ENCODE data around the gene IQSEC1.
"Not testable (repeated sequence)": the region's sequence is repeated elsewhere in the genome, so short reads cannot be mapped to it uniquely, and the experiment has no call there.

IQSEC1 gene

GRCh38 chr3:12884790-12885582, 188.2 kb downstream of the IQSEC1 start:
- DNase-seq, result no peak

- DNase-seq, result peak; percentile 58
Measured at GRCh38 chr3:12884186-12884680, 189.0 kb downstream of the IQSEC1 start.

- no peak for DNase-seq
Measured at GRCh38 chr3:12882336-12883310, 190.6 kb downstream of the IQSEC1 start.

- not testable (repeated sequence) for DNase-seq
Measured at GRCh38 chr3:12881858-12882257, 191.4 kb downstream of the IQSEC1 start.

GRCh38 chr3:12879191-12879815, 193.9 kb downstream of the IQSEC1 start:
- DNase-seq, result no peak

- not testable (repeated sequence) for DNase-seq
Measured at GRCh38 chr3:12878758-12879157, 194.5 kb downstream of the IQSEC1 start.

GRCh38 chr3:12878141-12878574, 195.1 kb downstream of the IQSEC1 start:
- no peak for DNase-seq

- DNase-seq, result no peak
Measured at GRCh38 chr3:12877040-12877439, 196.2 kb downstream of the IQSEC1 start.

GRCh38 chr3:12875857-12876836, 197.1 kb downstream of the IQSEC1 start:
- peak; percentile 90 for DNase-seq

- no peak for DNase-seq
Measured at GRCh38 chr3:12871404-12871983, 201.7 kb downstream of the IQSEC1 start.

- no peak for DNase-seq
Measured at GRCh38 chr3:12870942-12871341, 202.3 kb downstream of the IQSEC1 start.

GRCh38 chr3:12869035-12869621, 204.1 kb downstream of the IQSEC1 start:
- DNase-seq, result peak; percentile 84

- DNase-seq, result peak; percentile 94
Measured at GRCh38 chr3:12868039-12869034, 204.9 kb downstream of the IQSEC1 start.

- DNase-seq, result no peak
Measured at GRCh38 chr3:12866836-12867235, 206.4 kb downstream of the IQSEC1 start.

GRCh38 chr3:12865271-12865670, 208.0 kb downstream of the IQSEC1 start:
- DNase-seq, result no peak

- DNase-seq, result no peak
Measured at GRCh38 chr3:12862387-12862786, 210.8 kb downstream of the IQSEC1 start.

GRCh38 chr3:12861611-12862010, 211.6 kb downstream of the IQSEC1 start:
- DNase-seq, result no peak

GRCh38 chr3:12859840-12860239, 213.4 kb downstream of the IQSEC1 start:
- DNase-seq, result no peak

- no peak for DNase-seq
Measured at GRCh38 chr3:12856626-12857025, 216.6 kb downstream of the IQSEC1 start.

GRCh38 chr3:12854565-12854964, 218.7 kb downstream of the IQSEC1 start:
- DNase-seq, result no peak
